ENCODE data around the gene NOVA2. TPM values are rescaled to one million over a fixed set of nuclear protein-coding genes. Genes with fewer than 3 reads are reported as not detected.

Gene NOVA2
- total and polyA plus RNA-seq, 2 donors (not counting 3 experiments of a cell fraction or from before 2014, with no cell fraction given): 5.6 to 34.2 TPM

DNA sequence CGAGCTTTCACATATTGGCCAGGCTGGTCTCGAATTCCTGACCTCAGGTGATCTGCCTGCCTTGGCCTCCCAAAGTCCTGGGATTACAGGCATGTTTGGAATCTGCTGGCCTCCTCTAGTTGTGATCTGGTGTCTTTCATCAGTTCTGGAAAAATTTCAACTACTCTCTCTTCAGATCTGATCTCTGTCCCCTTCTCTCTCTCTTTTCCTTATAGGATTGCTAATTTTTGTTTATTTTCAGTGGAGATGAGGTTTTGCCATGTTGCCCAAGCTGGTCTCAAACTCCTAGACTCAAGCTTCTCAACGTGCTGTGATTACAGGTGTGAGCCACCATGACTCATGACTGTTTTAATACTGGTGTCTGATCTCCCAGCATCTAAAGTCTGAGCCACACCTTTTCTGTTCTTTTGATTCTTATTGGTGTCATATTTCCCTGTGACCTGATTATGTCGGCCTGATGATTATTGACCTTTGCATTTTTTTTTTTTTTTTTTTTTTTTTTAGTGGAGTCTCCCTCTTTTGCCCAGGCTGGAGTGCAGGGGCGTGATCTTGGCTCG lies 48.7 kb downstream of the NOVA2 start:
- no peaks in the 10 kb centered on the region for H3K9me3 ChIP-seq (replicated peaks; ENCODE audit: control insufficient read depth, insufficient read depth, low read length)
- no peak for FAIRE-seq

More for the DNA sequence above, 48.7 kb downstream of the NOVA2 start:
- H3K4me3 ChIP-seq (replicated peaks in 1 of 3; ENCODE audit: insufficient read depth in 1 of 3, low read depth in 1 of 3, low read length in 3 of 3): no peak overlapping the region
- no peak overlapping the region for H2AFZ ChIP-seq (ENCODE audit: low read depth, low read length)
- TF ChIP-seq, protein P1, sequence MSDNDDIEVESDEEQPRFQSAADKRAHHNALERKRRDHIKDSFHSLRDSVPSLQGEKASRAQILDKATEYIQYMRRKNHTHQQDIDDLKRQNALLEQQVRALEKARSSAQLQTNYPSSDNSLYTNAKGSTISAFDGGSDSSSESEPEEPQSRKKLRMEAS (IDR thresholded peaks at IDR 0.05; ENCODE audit: insufficient read depth, insufficient read length): no peak
- TF ChIP-seq, protein P2, sequence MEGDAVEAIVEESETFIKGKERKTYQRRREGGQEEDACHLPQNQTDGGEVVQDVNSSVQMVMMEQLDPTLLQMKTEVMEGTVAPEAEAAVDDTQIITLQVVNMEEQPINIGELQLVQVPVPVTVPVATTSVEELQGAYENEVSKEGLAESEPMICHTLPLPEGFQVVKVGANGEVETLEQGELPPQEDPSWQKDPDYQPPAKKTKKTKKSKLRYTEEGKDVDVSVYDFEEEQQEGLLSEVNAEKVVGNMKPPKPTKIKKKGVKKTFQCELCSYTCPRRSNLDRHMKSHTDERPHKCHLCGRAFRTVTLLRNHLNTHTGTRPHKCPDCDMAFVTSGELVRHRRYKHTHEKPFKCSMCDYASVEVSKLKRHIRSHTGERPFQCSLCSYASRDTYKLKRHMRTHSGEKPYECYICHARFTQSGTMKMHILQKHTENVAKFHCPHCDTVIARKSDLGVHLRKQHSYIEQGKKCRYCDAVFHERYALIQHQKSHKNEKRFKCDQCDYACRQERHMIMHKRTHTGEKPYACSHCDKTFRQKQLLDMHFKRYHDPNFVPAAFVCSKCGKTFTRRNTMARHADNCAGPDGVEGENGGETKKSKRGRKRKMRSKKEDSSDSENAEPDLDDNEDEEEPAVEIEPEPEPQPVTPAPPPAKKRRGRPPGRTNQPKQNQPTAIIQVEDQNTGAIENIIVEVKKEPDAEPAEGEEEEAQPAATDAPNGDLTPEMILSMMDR (IDR thresholded peaks at IDR 0.05; ENCODE audit: extremely low read depth in 1 of 2, insufficient read depth in 1 of 2, low read depth in 1 of 2, low read length in 2 of 2): no peak
- TF ChIP-seq MYC (IDR thresholded peaks at IDR 0.05; ENCODE audit: low read depth, low read length) (no peak), GATA2 (IDR thresholded peaks at IDR 0.05; ENCODE audit: insufficient read depth, insufficient read length, low read depth, low read length) (no peak), POLR2A (IDR thresholded peaks at IDR 0.05; ENCODE audit: low read depth, low read length) (no peak), POLR2AphosphoS5 (IDR thresholded peaks at IDR 0.05; ENCODE audit: insufficient read depth, low read depth, low read length) (no peak), EZH2 (IDR thresholded peaks at IDR 0.05; ENCODE audit: borderline replicate concordance, low read depth, low read length, severe bottlenecking) (no peak), FOS (IDR thresholded peaks at IDR 0.05; ENCODE audit: borderline replicate concordance, insufficient read depth, low read length) (no peak), JUN (IDR thresholded peaks at IDR 0.05; ENCODE audit: borderline replicate concordance, insufficient read depth, insufficient read length, low read depth) (no peak)
- H3K4me2 ChIP-seq (ENCODE audit: insufficient read depth, low read length): no peak overlapping the region
- H3K4me1 ChIP-seq (ENCODE audit: control insufficient read depth, extremely low read depth, insufficient read depth, low read length): peaks cover 6% of the 10 kb centered on the region
- H3K9ac ChIP-seq (replicated peaks; ENCODE audit: extremely low read depth, insufficient read depth, low read length): no peak overlapping the region
- CTCF ChIA-PET: interaction anchor here (0.6 to 0.7 kb wide), 2 partner anchors 24 to 90 kb away, joined by 4 read pairs; no protein-coding TSS in a partner anchor
- intact Hi-C loops (cut with micrococcal nuclease): loop anchor here (5.0 kb wide), 2 partner anchors 92 to 287 kb away; no protein-coding TSS in a partner anchor
- BruUV-seq (replicated peaks): no TSS peak
- H3K27ac ChIP-seq (ENCODE audit: insufficient read depth, low read depth, low read length): no peak overlapping the region
- dilution Hi-C loops (cut with MboI; ENCODE audit: extremely low pct_ligation_motif_present, low sequenced_read_pairs): no loop called here
- H4K20me1 ChIP-seq (replicated peaks; ENCODE audit: control insufficient read depth, extremely low read depth, insufficient read depth, low read length): no peaks in the 10 kb centered on the region
- H3K36me3 ChIP-seq (ENCODE audit: control insufficient read depth in 2 of 2, extremely low read depth in 1 of 2, insufficient read depth in 2 of 2, low read length in 2 of 2): no peaks in the 10 kb centered on the region
- no peak for DNase-seq (ENCODE audit: low read depth, low spot score)
- peaks cover 0 to 3% of the 10 kb centered on the region in 2 experiments for H3K27me3 ChIP-seq (ENCODE audit: control insufficient read depth in 2 of 2, insufficient read depth in 2 of 2, low read length in 2 of 2)
- H3K9me1 ChIP-seq (replicated peaks; ENCODE audit: control insufficient read depth, extremely low read depth, insufficient read depth, low read length): no peaks in the 10 kb centered on the region
- POLR2A ChIA-PET: no interaction called here
- H3K79me2 ChIP-seq (ENCODE audit: control insufficient read depth, insufficient read depth, low read length): no peaks in the 10 kb centered on the region
